Measurements from ENCODE around the gene KRTAP5-7.

KRTAP5-7 gene

DNA sequence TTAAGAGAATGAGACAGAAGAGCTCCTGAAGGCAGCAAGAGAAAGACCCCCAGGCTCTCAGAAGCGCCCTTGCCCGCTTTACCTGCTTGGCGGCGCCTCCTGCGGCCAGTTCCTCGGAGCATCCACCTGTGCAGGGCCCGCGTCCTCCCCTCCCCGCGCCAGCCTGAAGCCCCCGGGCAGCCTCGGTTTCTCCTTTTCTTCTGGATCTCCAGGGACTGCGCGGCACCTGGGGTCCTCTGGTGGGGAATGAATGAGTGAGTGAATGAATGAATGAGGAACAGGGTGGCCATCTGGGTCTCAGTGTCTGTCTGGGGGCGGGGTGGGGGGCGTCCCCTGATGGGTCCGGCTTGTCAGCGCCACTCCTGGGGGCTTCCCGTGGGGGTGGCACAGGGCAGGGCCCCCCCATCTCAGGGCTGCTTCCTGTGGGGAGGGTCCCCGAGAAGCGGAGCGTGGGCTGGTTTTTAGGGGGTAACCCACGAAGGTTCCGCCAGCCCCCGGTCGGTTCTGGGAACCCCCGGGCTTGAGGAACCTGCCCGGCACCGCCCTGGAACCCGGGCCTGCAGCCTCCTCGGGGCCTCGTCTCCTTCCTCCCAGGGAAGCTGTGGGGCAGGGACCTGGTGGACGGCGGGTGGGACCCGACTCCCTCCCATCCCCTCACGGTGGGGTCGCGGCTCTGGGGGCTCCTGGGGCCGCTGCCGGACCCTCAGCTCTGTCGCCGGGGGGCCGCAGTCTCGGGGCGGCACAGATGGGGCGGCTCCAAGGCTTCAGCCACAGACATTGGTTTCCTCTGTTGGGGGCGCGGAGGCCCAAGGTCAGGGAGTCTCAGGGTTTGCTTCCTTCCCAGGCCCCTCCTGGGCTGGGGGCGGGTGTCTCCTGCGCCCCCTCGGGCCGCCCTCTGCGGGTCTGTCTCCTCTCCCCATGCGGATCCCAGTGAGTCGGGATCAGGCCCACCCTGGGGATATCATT, 8.3 kb upstream of the KRTAP5-7 start:
- H3K27ac ChIP-seq (ENCODE audit: low read depth, low read length, poor library complexity, severe bottlenecking) = no peak overlapping the region
- H3K79me2 ChIP-seq (ENCODE audit: insufficient read depth, low read length) = no peaks in the 10 kb centered on the region
- no peak overlapping the region for H3K4me2 ChIP-seq (ENCODE audit: low read length)
- H3F3A ChIP-seq (ENCODE audit: insufficient read depth, low read length) = no peaks in the 10 kb centered on the region
- TF ChIP-seq EZH2 (IDR thresholded peaks at IDR 0.05; ENCODE audit: borderline replicate concordance, low read length) = no peak
- TF ChIP-seq, protein P1, sequence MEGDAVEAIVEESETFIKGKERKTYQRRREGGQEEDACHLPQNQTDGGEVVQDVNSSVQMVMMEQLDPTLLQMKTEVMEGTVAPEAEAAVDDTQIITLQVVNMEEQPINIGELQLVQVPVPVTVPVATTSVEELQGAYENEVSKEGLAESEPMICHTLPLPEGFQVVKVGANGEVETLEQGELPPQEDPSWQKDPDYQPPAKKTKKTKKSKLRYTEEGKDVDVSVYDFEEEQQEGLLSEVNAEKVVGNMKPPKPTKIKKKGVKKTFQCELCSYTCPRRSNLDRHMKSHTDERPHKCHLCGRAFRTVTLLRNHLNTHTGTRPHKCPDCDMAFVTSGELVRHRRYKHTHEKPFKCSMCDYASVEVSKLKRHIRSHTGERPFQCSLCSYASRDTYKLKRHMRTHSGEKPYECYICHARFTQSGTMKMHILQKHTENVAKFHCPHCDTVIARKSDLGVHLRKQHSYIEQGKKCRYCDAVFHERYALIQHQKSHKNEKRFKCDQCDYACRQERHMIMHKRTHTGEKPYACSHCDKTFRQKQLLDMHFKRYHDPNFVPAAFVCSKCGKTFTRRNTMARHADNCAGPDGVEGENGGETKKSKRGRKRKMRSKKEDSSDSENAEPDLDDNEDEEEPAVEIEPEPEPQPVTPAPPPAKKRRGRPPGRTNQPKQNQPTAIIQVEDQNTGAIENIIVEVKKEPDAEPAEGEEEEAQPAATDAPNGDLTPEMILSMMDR (IDR thresholded peaks at IDR 0.05; ENCODE audit: low read length) = no peak
- no peaks in the 10 kb centered on the region for H3K9me3 ChIP-seq (ENCODE audit: low read length)
- no peaks in the 10 kb centered on the region for H4K20me1 ChIP-seq (ENCODE audit: insufficient read depth, low read length)
- no peaks in the 10 kb centered on the region for H3K4me1 ChIP-seq (ENCODE audit: insufficient read depth, low read length, severe bottlenecking)
- no peak overlapping the region for H2AFZ ChIP-seq (ENCODE audit: low read length)
- H3K9me2 ChIP-seq (ENCODE audit: low read depth, low read length) = no peaks in the 10 kb centered on the region
- no peaks in the 10 kb centered on the region for H3K36me3 ChIP-seq (ENCODE audit: insufficient read depth, low read length)
- no peaks in the 10 kb centered on the region for H3K27me3 ChIP-seq (ENCODE audit: insufficient read depth, low read length)
- no peak overlapping the region for H3K4me3 ChIP-seq (ENCODE audit: low read depth, low read length, poor library complexity, severe bottlenecking)
- no peak overlapping the region for H3K9ac ChIP-seq (ENCODE audit: low read length)

DNA sequence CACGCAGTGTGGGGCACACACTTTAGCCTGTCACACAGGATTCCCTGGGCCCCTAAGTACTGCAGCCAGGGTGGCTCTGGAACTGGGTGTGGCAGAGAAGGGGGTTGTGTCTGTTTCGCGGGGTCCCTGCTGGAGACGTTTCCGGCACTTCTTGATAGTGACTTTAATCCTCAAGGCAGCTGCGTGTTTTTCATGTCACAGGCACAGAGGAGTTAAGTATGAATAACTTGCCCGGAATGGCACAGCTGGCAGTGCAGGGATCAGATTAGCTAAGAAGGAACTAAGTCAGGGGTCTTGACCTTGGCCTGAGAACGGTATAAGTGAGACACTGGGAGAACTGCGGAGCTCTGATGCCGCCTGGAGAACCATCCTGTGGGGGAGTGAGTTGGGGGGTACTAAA, 7.5 kb upstream of the KRTAP5-7 start:
- Histone ChIP-seq H3K9me3 (ENCODE audit: low read length) (no peaks in the 10 kb centered on the region), H3F3A (ENCODE audit: insufficient read depth, low read length) (no peaks in the 10 kb centered on the region), H3K4me1 (ENCODE audit: insufficient read depth, low read length, severe bottlenecking) (no peaks in the 10 kb centered on the region), H3K27ac (ENCODE audit: low read depth, low read length, poor library complexity, severe bottlenecking) (no peak overlapping the region), H3K9me2 (ENCODE audit: low read depth, low read length) (no peaks in the 10 kb centered on the region), H3K4me3 (ENCODE audit: low read depth, low read length, poor library complexity, severe bottlenecking) (no peak overlapping the region), H3K36me3 (ENCODE audit: insufficient read depth, low read length) (no peaks in the 10 kb centered on the region), H3K4me2 (ENCODE audit: low read length) (no peak overlapping the region), H3K27me3 (ENCODE audit: insufficient read depth, low read length) (no peaks in the 10 kb centered on the region), H2AFZ (ENCODE audit: low read length) (no peak overlapping the region), H3K79me2 (ENCODE audit: insufficient read depth, low read length) (no peaks in the 10 kb centered on the region), H3K9ac (ENCODE audit: low read length) (no peak overlapping the region), H4K20me1 (ENCODE audit: insufficient read depth, low read length) (no peaks in the 10 kb centered on the region)
- no peak for TF ChIP-seq EZH2 (IDR thresholded peaks at IDR 0.05; ENCODE audit: borderline replicate concordance, low read length)
- TF ChIP-seq, protein P1 (IDR thresholded peaks at IDR 0.05; ENCODE audit: low read length) = no peak

DNA sequence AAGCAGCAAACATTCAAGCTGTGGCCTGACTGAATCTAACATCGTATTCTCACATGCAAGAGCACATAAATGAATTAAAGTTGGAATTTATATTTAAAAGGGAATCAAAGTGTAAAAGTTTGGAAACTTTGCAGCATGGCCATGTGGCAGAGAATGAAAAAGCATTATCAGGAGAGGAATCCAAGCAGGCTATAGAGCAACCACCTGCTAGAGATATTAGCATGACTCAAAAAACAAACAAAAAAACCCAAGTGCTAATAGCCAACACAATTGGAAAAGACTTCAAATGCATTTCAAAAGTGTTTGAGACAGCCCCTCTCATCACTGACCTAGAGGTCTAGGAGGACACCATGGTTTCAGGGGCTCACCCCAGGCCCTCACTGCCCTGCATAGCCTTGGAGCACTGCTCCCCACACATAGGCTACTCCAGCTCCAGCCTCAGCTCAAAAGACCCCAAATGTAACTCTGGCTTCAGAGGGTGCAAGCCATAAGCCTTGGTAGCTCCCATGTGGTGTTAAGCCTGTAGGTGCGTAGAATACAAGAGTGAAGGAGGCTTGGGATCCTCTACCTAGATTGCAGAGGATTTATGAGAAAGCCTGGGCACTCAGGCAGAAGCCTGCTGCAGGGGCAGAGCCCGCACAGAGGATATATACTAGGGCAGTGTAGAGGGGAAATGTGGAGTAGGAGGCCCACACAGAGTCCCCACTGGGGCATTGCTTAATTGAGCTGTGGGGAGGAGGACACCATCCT, 1.7 kb upstream of the KRTAP5-7 start:
- Histone ChIP-seq H2AFZ (ENCODE audit: low read length) (no peak overlapping the region), H3K27me3 (ENCODE audit: insufficient read depth, low read length) (no peaks in the 10 kb centered on the region), H3K4me1 (ENCODE audit: insufficient read depth, low read length, severe bottlenecking) (no peaks in the 10 kb centered on the region), H4K20me1 (ENCODE audit: insufficient read depth, low read length) (no peaks in the 10 kb centered on the region), H3K27ac (ENCODE audit: low read depth, low read length, poor library complexity, severe bottlenecking) (no peak overlapping the region), H3K4me2 (ENCODE audit: low read length) (no peak overlapping the region), H3K9me3 (ENCODE audit: low read length) (no peaks in the 10 kb centered on the region), H3K4me3 (ENCODE audit: low read depth, low read length, poor library complexity, severe bottlenecking) (no peak overlapping the region), H3K36me3 (ENCODE audit: insufficient read depth, low read length) (no peaks in the 10 kb centered on the region), H3K9me2 (ENCODE audit: low read depth, low read length) (no peaks in the 10 kb centered on the region), H3K9ac (ENCODE audit: low read length) (no peak overlapping the region), H3K79me2 (ENCODE audit: insufficient read depth, low read length) (no peaks in the 10 kb centered on the region), H3F3A (ENCODE audit: insufficient read depth, low read length) (no peaks in the 10 kb centered on the region)
- TF ChIP-seq EZH2 (IDR thresholded peaks at IDR 0.05; ENCODE audit: borderline replicate concordance, low read length) = no peak
- TF ChIP-seq, protein P1 (IDR thresholded peaks at IDR 0.05; ENCODE audit: low read length) = no peak

Measured in OCI-LY1 (cell line).